H9 (cell line): ENCODE results near the gene RBFOX2. TPM values are rescaled to one million over a fixed set of nuclear protein-coding genes. Genes with fewer than 3 reads are reported as not detected.

ENCODE experiments used
- DNase-seq: peaks from one replicate; pipeline ENCODE4 v3.0.0-alpha.2; 2017
- H2AFZ ChIP-seq: one replicate; pipeline ENCODE4 v1.6.1; 2013; ENCODE audit warnings: mild to moderate bottlenecking, low read length, control low read depth, moderate library complexity
- H2AK5ac ChIP-seq: 2 replicates; pipeline ENCODE4 v1.6.1; 2013; ENCODE audit warnings: low read length, control low read depth, mixed read lengths; ENCODE audit not compliant: insufficient read length
- H2BK120ac ChIP-seq: one replicate; pipeline ENCODE4 v1.6.1; 2013; ENCODE audit warnings: low read depth, mild to moderate bottlenecking, low read length, control low read depth, inconsistent platforms; ENCODE audit not compliant: poor library complexity, severe bottlenecking
- H2BK12ac ChIP-seq: 2 replicates; pipeline ENCODE4 v1.6.1; 2013; ENCODE audit warnings: low read length, control low read depth, mixed read lengths, low read depth; ENCODE audit not compliant: insufficient read length
- H2BK15ac ChIP-seq: 2 replicates; pipeline ENCODE4 v1.6.1; 2013; ENCODE audit warnings: low read depth, low read length, control low read depth
- H2BK20ac ChIP-seq: one replicate; pipeline ENCODE4 v1.6.1; 2013; ENCODE audit warnings: low read depth, mild to moderate bottlenecking, low read length, control low read depth, inconsistent platforms; ENCODE audit not compliant: poor library complexity, severe bottlenecking
- H2BK5ac ChIP-seq: 2 replicates; pipeline ENCODE4 v1.6.1; 2013; ENCODE audit warnings: low read length, control low read depth, mixed read lengths; ENCODE audit not compliant: insufficient read length
- H3K14ac ChIP-seq: 2 replicates; pipeline ENCODE4 v1.6.1; 2013; ENCODE audit warnings: low read length, control low read depth; ENCODE audit not compliant: insufficient read depth
- H3K18ac ChIP-seq: 2 replicates; pipeline ENCODE4 v1.6.1; 2013; ENCODE audit warnings: low read depth, mild to moderate bottlenecking, mixed read lengths, low read length, control low read depth; ENCODE audit not compliant: insufficient read length
- H3K23ac ChIP-seq: 2 replicates; pipeline ENCODE4 v1.6.1; 2013; ENCODE audit warnings: low read length, control low read depth, mixed read lengths, low read depth; ENCODE audit not compliant: insufficient read length
- H3K23me2 ChIP-seq: 2 replicates; pipeline ENCODE4 v1.6.1; 2013; ENCODE audit warnings: low read depth, mild to moderate bottlenecking, mixed read lengths, low read length, control low read depth; ENCODE audit not compliant: insufficient read length, poor library complexity, severe bottlenecking
- H3K27ac ChIP-seq: 2 replicates; pipeline ENCODE4 v1.5.1; 2013; ENCODE audit warnings: low read length, control low read depth, mixed read lengths, low read depth; ENCODE audit not compliant: insufficient read length
- H3K27me3 ChIP-seq: 2 replicates; pipeline ENCODE4 v1.6.1; 2013; ENCODE audit warnings: low read length, control low read depth, inconsistent platforms; ENCODE audit not compliant: insufficient read depth
- H3K4ac ChIP-seq: 2 replicates; pipeline ENCODE4 v1.6.1; 2013; ENCODE audit warnings: low read depth, mild to moderate bottlenecking, control low read depth, inconsistent platforms, low read length, moderate library complexity
- H3K4me1 ChIP-seq: 2 replicates; pipeline ENCODE4 v1.6.1; 2013; ENCODE audit warnings: low read length, control low read depth, inconsistent platforms; ENCODE audit not compliant: insufficient read depth
- H3K4me2 ChIP-seq: 2 replicates; pipeline ENCODE4 v1.6.1; 2013; ENCODE audit warnings: low read length, control low read depth, mixed read lengths; ENCODE audit not compliant: insufficient read length, insufficient read depth
- H3K56ac ChIP-seq: 2 replicates; pipeline ENCODE4 v1.6.1; 2013; ENCODE audit warnings: low read depth, mild to moderate bottlenecking, mixed read lengths, low read length, control low read depth; ENCODE audit not compliant: insufficient read length
- H3K79me1 ChIP-seq: 2 replicates; pipeline ENCODE4 v1.6.1; 2013; ENCODE audit warnings: low read depth, mild to moderate bottlenecking, moderate library complexity, low read length, control low read depth, inconsistent platforms; ENCODE audit not compliant: insufficient read depth, poor library complexity, severe bottlenecking
- H3K79me2 ChIP-seq: 2 replicates; pipeline ENCODE4 v1.6.1; 2013; ENCODE audit warnings: low read length, control low read depth, inconsistent platforms; ENCODE audit not compliant: insufficient read depth
- H3K9ac ChIP-seq: 2 replicates; pipeline ENCODE4 v1.6.1; 2013; ENCODE audit warnings: low read length, control low read depth, mixed read lengths; ENCODE audit not compliant: insufficient read length; ENCODE audit errors: extremely low read depth
- H3K9me3 ChIP-seq: one replicate; pipeline ENCODE4 v1.6.1; 2013; ENCODE audit warnings: low read depth, low read length, inconsistent platforms; ENCODE audit not compliant: control insufficient read depth
- H3T11ph ChIP-seq: one replicate; pipeline ENCODE4 v1.6.1; 2013; ENCODE audit warnings: mild to moderate bottlenecking, low read length, control low read depth, inconsistent platforms
- H4K20me1 ChIP-seq: one replicate; pipeline ENCODE4 v1.6.1; 2013; ENCODE audit not compliant: control insufficient read depth, insufficient read length, insufficient read depth
- H4K5ac ChIP-seq: 2 replicates; pipeline ENCODE4 v1.6.1; 2013; ENCODE audit warnings: low read depth, mild to moderate bottlenecking, mixed read lengths, low read length, control low read depth; ENCODE audit not compliant: insufficient read length
- H4K8ac ChIP-seq: replicated peaks from 2 replicates; pipeline ENCODE4 v1.6.1; 2013; ENCODE audit warnings: low read length, control low read depth, mixed read lengths, low read depth; ENCODE audit not compliant: insufficient read length
- H4K91ac ChIP-seq: 2 replicates; pipeline ENCODE4 v1.6.1; 2013; ENCODE audit warnings: low read depth, mild to moderate bottlenecking, moderate library complexity, mixed read lengths, low read length, control low read depth; ENCODE audit not compliant: insufficient read length
- H3K27ac Mint-ChIP-seq, 3 experiments: 2 replicates in 2 of 3; 3 replicates in 1 of 3; pipeline ENCODE4 v1.8.0; 2020 to 2021; ENCODE audit warnings: mixed read lengths in 3 of 3, mild to moderate bottlenecking in 1 of 3, moderate library complexity in 1 of 3
- H3K27me3 Mint-ChIP-seq: 2 replicates; pipeline ENCODE4 v1.8.0; 2021; ENCODE audit warnings: low read depth, mild to moderate bottlenecking, moderate library complexity, mixed read lengths
- H3K36me3 Mint-ChIP-seq, 3 experiments: 2 replicates in 2 of 3; 3 replicates in 1 of 3; pipeline ENCODE4 v1.8.0; 2020 to 2021; ENCODE audit warnings: low read depth in 3 of 3, mixed read lengths in 3 of 3; ENCODE audit not compliant: insufficient read depth in 1 of 3
- H3K4me1 Mint-ChIP-seq, 2 experiments: 2 replicates each; pipeline ENCODE4 v1.8.0; 2020; ENCODE audit warnings: mixed read lengths in 2 of 2
- H3K4me3 Mint-ChIP-seq, 2 experiments: 2 replicates in 1 of 2; 3 replicates in 1 of 2; pipeline ENCODE4 v1.8.0; 2020 to 2021; ENCODE audit warnings: mild to moderate bottlenecking in 2 of 2, mixed read lengths in 2 of 2, moderate library complexity in 1 of 2
- H3K9me3 Mint-ChIP-seq, 2 experiments: 2 replicates in 1 of 2; 3 replicates in 1 of 2; pipeline ENCODE4 v1.8.0; 2020; ENCODE audit warnings: mild to moderate bottlenecking in 2 of 2, mixed read lengths in 2 of 2, moderate library complexity in 1 of 2
- WGBS: extraction: QIAGEN DNeasy Blood & Tissue Kit; methylation state at CpG from one replicate; pipeline ENCODE4 v1.1.7; 2013; ENCODE audit warnings: missing lambda C conversion rate, low lambda C conversion rate, mixed read lengths; ENCODE audit not compliant: insufficient read length; ENCODE audit errors: extremely low coverage; 5-methylcytosine and 5-hydroxymethylcytosine counted together
- total RNA-seq: library from RNA; stranded (reverse); gene quantifications from 2 replicates; pipeline ENCODE4 v1.2.1, GENCODE V29; 2021
- TF ChIP-seq, protein P1 (sequence below): fragments of 200-600 bp; sonication (generic); conservative IDR thresholded peaks from 3 replicates; pipeline ENCODE4 v1.8.0; 2021; ENCODE audit warnings: antibody characterized with exemption, mild to moderate bottlenecking

Gene RBFOX2
- total RNA-seq, 1 experiment from 2014 or later, result 84.7 TPM

- H2BK120ac ChIP-seq, result no peak overlapping the region
- H4K8ac ChIP-seq, result no peak overlapping the region
- H3T11ph ChIP-seq, result no peak overlapping the region
- H3K4ac ChIP-seq, result no peak overlapping the region
- no peaks in the 10 kb centered on the region for H3K9me3 Mint-ChIP-seq
- H2BK5ac ChIP-seq, result no peak overlapping the region
- no peak overlapping the region for H2AK5ac ChIP-seq
- no peak for DNase-seq
- H3K18ac ChIP-seq, result no peak overlapping the region
- no peaks in the 10 kb centered on the region for H3K79me1 ChIP-seq
- H3K56ac ChIP-seq, result no peak overlapping the region
- H4K20me1 ChIP-seq, result no peaks in the 10 kb centered on the region
- no peak overlapping the region for H3K27ac Mint-ChIP-seq
- H3K79me2 ChIP-seq, result no peaks in the 10 kb centered on the region
- H3K27me3 ChIP-seq, result no peaks in the 10 kb centered on the region
- H3K27me3 Mint-ChIP-seq, result peaks cover 5% of the 10 kb centered on the region
- H2BK15ac ChIP-seq, result no peak overlapping the region
- peaks cover 16 to 23% of the 10 kb centered on the region in 2 experiments for H3K4me1 Mint-ChIP-seq
- no peak overlapping the region for H4K5ac ChIP-seq
- no peak overlapping the region for H3K23ac ChIP-seq
- H3K4me2 ChIP-seq, result no peak overlapping the region
- no peaks in the 10 kb centered on the region for H3K36me3 Mint-ChIP-seq
- no CpG with 5 or more reads among the region's 10 CpGs for WGBS
- H3K9ac ChIP-seq, result no peak overlapping the region
- no peak overlapping the region for H3K4me3 Mint-ChIP-seq
- H3K27ac ChIP-seq, result no peak overlapping the region
- H4K91ac ChIP-seq, result no peak overlapping the region
- no peak overlapping the region for H2BK12ac ChIP-seq
- H3K9me3 ChIP-seq, result no peaks in the 10 kb centered on the region
- H2AFZ ChIP-seq, result no peak overlapping the region
- H3K4me1 ChIP-seq, result no peaks in the 10 kb centered on the region
- no peak overlapping the region for H2BK20ac ChIP-seq
- TF ChIP-seq, protein P1, sequence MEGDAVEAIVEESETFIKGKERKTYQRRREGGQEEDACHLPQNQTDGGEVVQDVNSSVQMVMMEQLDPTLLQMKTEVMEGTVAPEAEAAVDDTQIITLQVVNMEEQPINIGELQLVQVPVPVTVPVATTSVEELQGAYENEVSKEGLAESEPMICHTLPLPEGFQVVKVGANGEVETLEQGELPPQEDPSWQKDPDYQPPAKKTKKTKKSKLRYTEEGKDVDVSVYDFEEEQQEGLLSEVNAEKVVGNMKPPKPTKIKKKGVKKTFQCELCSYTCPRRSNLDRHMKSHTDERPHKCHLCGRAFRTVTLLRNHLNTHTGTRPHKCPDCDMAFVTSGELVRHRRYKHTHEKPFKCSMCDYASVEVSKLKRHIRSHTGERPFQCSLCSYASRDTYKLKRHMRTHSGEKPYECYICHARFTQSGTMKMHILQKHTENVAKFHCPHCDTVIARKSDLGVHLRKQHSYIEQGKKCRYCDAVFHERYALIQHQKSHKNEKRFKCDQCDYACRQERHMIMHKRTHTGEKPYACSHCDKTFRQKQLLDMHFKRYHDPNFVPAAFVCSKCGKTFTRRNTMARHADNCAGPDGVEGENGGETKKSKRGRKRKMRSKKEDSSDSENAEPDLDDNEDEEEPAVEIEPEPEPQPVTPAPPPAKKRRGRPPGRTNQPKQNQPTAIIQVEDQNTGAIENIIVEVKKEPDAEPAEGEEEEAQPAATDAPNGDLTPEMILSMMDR, result no peak
- H3K14ac ChIP-seq, result no peak overlapping the region
- H3K23me2 ChIP-seq, result no peaks in the 10 kb centered on the region
Measured at GRCh38 chr22:36037102-36037758, 8.6 kb upstream of the RBFOX2 start.
